Activated CD4-positive, alpha-beta memory T cell treated with anti-CD3 and anti-CD28 coated beads for 36 hours (primary cell): ENCODE measurements around the gene TATDN2. TPM values are rescaled to one million over a fixed set of nuclear protein-coding genes. Genes with fewer than 3 reads are reported as not detected.
"Not testable (repeated sequence)": the region's sequence is repeated elsewhere in the genome, so short reads cannot be mapped to it uniquely, and the experiment has no call there.

ENCODE experiments used
- CTCF ChIA-PET: fragments of 350-600 bp; sonication (Branson Sonifier 250); formaldehyde crosslinking; loops from one replicate; lab custom pipeline; 2021; ENCODE audit warnings: antibody characterized with exemption, inconsistent platforms; lab: Charles Lee
- POLR2A ChIA-PET: fragments of 350-600 bp; sonication (Branson Sonifier 250); formaldehyde crosslinking; loops from one replicate; lab custom pipeline; 2021; ENCODE audit warnings: antibody characterized with exemption; lab: Charles Lee
- DNase-seq: peaks from one replicate; pipeline ENCODE4 v3.0.0-alpha.2; 2020
- H3K27ac Mint-ChIP-seq: one replicate; pipeline ENCODE4 v1.8.0; 2021; ENCODE audit warnings: mixed read lengths
- H3K27me3 Mint-ChIP-seq: one replicate; pipeline ENCODE4 v1.8.0; 2021; ENCODE audit warnings: mixed read lengths
- H3K36me3 Mint-ChIP-seq: one replicate; pipeline ENCODE4 v1.8.0; 2021; ENCODE audit warnings: mixed read lengths
- H3K4me1 Mint-ChIP-seq: one replicate; pipeline ENCODE4 v1.8.0; 2021; ENCODE audit warnings: low read depth, mixed read lengths
- H3K4me3 Mint-ChIP-seq: one replicate; pipeline ENCODE4 v1.8.0; 2021; ENCODE audit warnings: mild to moderate bottlenecking, mixed read lengths
- H3K9me3 Mint-ChIP-seq: one replicate; pipeline ENCODE4 v1.8.0; 2021; ENCODE audit warnings: mixed read lengths
- intact Hi-C: fragments of 100-400 bp; cut with micrococcal nuclease; formaldehyde crosslinking; loops from one replicate; pipeline ENCODE4 v1.15.1; 2023
- total RNA-seq, 2 experiments: library from RNA; stranded (reverse); gene quantifications; one replicate each; pipeline ENCODE4 v1.2.3, GENCODE V29; 2021

TATDN2 gene
- total RNA-seq, 2 experiments from 2014 or later = 36.9 to 39.4 TPM

DNA sequence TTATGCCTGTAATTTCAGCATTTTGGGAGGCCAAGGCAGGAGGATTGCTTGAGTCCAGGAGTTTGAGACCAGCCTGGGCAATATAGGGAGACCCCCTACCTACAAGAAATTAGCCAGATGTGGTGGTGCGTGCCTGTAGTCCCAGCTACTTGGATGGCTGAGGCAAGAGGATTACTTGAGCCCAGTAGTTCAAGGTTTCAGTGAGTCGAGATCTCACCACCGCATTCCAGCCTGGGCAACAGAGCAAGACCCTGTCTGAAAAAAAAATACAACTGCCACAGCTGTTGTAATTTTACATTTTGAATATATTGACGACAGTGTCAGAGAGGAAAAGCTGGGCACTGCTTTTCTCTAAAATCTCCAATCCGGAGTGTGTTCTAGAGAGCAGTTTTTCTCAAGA is 21.2 kb downstream of the TATDN2 start:
- intact Hi-C loops = no loop called here
- no peaks in the 10 kb centered on the region for H3K27me3 Mint-ChIP-seq
- H3K27ac Mint-ChIP-seq = no peak overlapping the region
- H3K4me3 Mint-ChIP-seq = no peak overlapping the region
- H3K36me3 Mint-ChIP-seq = peaks cover 48% of the 10 kb centered on the region
- peaks cover 65% of the 10 kb centered on the region for H3K4me1 Mint-ChIP-seq
- ChIA-PET CTCF (interaction anchor here (0.7 kb wide), 1 partner anchor 20 kb away, joined by 3 read pairs; no protein-coding TSS in a partner anchor), POLR2A (interaction anchor here (1.5 kb wide), 1 partner anchor 51 kb away, joined by 3 read pairs; the partner anchor contains the start of gene SEC13)
- no peak for DNase-seq
- no peaks in the 10 kb centered on the region for H3K9me3 Mint-ChIP-seq

DNA sequence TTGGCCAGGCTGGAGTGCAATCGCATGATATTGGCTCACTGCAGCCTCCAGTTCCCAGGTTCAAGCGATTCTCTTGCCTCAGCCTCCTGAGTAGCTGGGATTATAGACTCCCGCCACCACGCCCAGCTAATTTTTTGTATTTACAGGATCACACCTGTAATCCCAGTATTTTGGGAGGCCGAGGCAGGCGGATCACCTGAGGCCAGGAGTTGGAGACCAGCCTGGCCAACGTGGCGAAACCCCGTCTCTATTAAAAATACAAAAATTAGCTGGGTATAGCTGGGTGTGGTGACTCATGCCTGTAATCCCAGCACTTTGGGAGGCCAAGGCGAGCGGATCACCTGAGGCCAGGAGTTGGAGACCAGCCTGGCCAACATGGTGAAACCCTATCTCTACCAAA is 24.2 kb downstream of the TATDN2 start:
- H3K27me3 Mint-ChIP-seq, DNase-seq, H3K4me3 Mint-ChIP-seq, POLR2A ChIA-PET, H3K27ac Mint-ChIP-seq, H3K9me3 Mint-ChIP-seq, intact Hi-C loops: not testable (repeated sequence)
- peaks cover 43% of the 10 kb centered on the region for H3K36me3 Mint-ChIP-seq
- H3K4me1 Mint-ChIP-seq = peaks cover 58% of the 10 kb centered on the region
- CTCF ChIA-PET = interaction anchor here (1.6 kb wide), 1 partner anchor 9 kb away, joined by 10 read pairs; no protein-coding TSS in a partner anchor

DNA sequence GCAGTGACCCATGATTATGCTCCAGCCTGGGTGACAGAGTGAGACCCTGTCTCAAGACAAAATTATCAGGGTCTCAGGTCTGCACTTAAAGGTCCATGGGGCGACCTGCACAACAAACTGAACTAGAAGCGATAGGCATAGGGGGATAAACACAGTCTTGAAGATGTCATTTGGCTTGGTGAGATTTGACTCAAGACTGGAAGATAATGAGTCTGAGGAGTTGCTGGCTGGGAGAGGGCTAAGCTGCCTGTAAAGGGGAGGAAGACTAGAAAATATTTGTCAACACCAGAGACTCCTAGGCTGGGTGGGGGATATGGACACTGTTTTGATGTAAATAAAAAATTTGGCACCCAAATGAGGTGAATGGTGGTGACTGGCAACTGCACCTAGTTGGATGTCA is 24.7 kb downstream of the TATDN2 start:
- Mint-ChIP-seq H3K27ac (no peak overlapping the region), H3K36me3 (peaks cover 44% of the 10 kb centered on the region), H3K4me3 (no peak overlapping the region), H3K27me3 (no peaks in the 10 kb centered on the region), H3K4me1 (peaks cover 57% of the 10 kb centered on the region), H3K9me3 (no peaks in the 10 kb centered on the region)
- no peak for DNase-seq
- ChIA-PET CTCF (interaction anchor here (1.6 kb wide), 1 partner anchor 9 kb away, joined by 10 read pairs; no protein-coding TSS in a partner anchor), POLR2A (no interaction called here)
- intact Hi-C loops = no loop called here

DNA sequence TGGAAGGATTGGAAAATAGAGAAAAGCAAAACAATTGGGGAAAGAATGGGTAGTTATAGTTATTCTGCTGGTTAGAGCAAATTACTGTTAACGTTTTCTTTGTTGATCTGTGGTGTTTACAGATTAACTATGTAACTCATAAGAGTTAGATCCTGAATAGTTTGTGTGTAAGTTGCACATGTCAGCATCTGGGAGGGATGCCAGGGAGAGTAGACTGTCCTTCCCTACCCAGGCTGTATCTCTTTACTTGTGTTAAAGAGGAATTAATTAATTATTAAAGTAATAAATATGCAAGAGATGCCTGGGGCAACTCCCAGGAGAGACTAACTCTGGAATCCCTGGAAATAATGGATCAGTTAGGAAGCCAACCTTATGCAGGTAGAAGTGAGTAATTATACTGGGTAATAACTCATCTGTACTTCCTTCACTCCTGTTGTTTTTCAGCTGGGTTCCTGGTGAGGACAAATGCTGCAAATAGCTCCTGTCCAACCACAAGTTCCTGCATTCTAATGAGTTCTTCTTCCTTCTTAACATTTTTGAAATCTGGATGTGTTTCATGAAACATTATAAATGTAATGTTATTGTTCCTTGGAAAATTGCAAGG is 25.5 kb downstream of the TATDN2 start:
- Mint-ChIP-seq H3K9me3 (no peaks in the 10 kb centered on the region), H3K27me3 (no peaks in the 10 kb centered on the region), H3K36me3 (peaks cover 45% of the 10 kb centered on the region), H3K4me1 (peaks cover 53% of the 10 kb centered on the region), H3K27ac (no peak overlapping the region), H3K4me3 (no peak overlapping the region)
- ChIA-PET POLR2A (no interaction called here), CTCF (interaction anchor here (2.0 kb wide), 1 partner anchor 10 kb away, joined by 10 read pairs; no protein-coding TSS in a partner anchor)
- intact Hi-C loops = no loop called here
- no peak for DNase-seq

DNA sequence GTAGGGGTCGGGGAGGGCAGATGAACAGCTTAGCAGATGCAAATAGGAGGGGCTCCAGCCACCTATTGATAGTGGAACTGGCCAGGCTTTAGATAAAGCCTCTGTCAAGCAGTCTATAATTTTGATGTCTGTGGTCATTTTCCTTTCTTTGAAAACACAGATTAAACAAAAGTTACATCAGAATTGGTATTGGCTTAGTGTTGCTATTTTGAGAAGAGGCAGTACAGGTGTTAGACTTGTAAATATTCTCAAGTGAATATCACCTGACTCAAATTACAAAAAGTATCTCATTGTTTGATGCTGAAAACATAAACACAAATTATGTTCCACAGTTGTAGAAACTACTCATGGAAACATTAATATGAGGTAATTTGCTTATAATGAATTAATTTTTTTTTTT is 26.3 kb downstream of the TATDN2 start:
- Mint-ChIP-seq H3K36me3 (peaks cover 45% of the 10 kb centered on the region), H3K27ac (no peak overlapping the region)
- POLR2A ChIA-PET = no interaction called here

DNA sequence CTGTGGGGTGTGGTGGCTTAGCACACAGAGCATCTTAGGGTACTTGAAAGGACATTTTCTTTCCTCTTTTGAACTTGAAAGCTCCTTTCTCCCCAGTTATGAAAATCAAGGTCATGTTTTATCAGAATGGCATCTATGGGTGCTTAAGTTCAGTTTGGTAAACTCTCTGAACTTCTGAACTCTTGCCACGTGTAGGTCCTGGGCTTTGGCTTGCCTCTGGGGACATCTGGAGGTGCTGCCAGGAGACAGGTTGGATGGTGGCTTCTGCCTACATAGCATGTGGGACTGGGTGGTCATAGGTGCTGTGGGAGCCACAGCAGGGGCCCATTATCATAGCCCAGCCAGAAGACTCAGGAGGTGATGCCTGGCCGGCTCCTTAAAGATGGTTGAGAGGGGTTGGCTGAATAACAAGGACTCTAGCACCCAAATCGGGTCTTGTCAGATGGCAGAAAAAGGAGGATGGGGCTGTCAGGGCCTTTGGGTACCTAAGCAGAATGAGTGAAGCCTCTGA is 28.9 kb downstream of the TATDN2 start:
- peaks cover 50% of the 10 kb centered on the region for H3K36me3 Mint-ChIP-seq
- no peak overlapping the region for H3K4me3 Mint-ChIP-seq
- intact Hi-C loops = no loop called here

More for the DNA sequence above, 26.3 kb downstream of the TATDN2 start:
- Mint-ChIP-seq H3K27me3 (no peaks in the 10 kb centered on the region), H3K9me3 (no peaks in the 10 kb centered on the region), H3K4me3 (no peak overlapping the region), H3K4me1 (peaks cover 56% of the 10 kb centered on the region)
- CTCF ChIA-PET = interaction anchor here (0.6 to 2.0 kb wide), 2 partner anchors 11 to 1355 kb away, joined by 3 to 10 read pairs; no protein-coding TSS in a partner anchor
- no peak for DNase-seq
- intact Hi-C loops = no loop called here

DNA sequence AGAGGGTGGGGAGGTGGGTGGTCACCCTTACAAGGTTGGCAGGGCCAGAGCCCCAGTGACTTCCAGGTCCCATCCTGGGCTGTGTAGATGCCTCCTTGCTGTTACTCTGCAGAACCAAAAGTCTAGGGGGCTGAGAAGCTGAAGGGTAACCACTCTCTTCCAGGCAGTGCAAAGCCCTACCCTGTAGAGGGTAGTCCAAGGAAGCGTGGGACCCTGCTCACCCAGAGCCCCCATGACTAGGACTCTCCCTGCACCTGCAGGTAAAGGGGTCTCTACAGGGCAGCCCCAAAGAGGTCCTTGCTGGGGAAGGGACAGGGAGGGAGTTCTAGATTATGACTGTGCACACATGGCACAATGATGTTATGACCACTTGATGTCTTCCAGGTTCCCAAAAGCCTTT is 30.2 kb downstream of the TATDN2 start:
- Mint-ChIP-seq H3K27ac (peak overlapping the region; percentile 42), H3K4me3 (no peak overlapping the region), H3K36me3 (peaks cover 50% of the 10 kb centered on the region), H3K9me3 (no peaks in the 10 kb centered on the region), H3K27me3 (no peaks in the 10 kb centered on the region), H3K4me1 (peaks cover 65% of the 10 kb centered on the region)
- ChIA-PET CTCF (interaction anchor here (0.6 kb wide), 1 partner anchor 226 kb away, joined by 3 read pairs; no protein-coding TSS in a partner anchor), POLR2A (no interaction called here)
- intact Hi-C loops = no loop called here
- no peak for DNase-seq

More for the DNA sequence above, 28.9 kb downstream of the TATDN2 start:
- Mint-ChIP-seq H3K27ac (peak overlapping the region; percentile 30), H3K4me1 (peaks cover 66% of the 10 kb centered on the region), H3K27me3 (no peaks in the 10 kb centered on the region), H3K9me3 (no peaks in the 10 kb centered on the region)
- POLR2A ChIA-PET = no interaction called here
- no peak for DNase-seq
- CTCF ChIA-PET = no interaction called here

DNA sequence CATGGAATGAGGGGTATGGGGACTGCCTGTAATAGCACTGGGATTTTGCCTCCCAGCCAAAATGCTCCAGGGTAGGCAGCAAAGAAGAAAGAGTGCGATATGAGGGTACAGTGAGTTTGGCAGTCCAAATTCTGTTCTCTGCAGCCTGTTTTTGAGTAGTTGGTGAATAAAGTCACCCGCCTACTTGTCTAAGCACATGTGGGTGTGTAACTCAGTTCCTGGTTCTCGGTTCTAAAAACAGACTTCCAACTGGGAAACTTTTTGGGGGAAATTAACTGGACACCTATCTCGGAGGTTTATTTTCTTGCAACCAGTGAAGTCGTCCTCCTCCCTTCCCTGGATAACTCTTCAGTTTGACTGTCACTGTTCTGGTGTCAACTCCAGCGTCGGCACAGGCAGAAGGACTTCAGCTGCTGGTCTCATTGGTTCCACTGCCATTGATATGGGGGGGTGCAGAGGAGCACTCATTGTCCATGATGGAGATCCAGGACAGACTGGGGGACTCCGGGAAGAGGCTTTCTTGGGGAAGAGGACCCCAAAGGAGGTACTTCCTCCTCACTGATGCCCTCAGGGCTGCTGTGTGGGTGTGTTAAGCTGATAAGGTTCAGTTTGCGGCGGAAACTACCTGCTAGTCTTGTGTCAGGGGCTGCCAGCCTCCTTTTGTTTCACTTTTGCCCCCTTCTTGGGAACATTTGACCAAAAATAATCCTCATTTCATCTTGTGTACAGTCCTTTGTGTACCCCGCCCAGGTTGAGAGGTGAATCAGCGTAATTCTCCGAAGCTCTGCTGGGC is 31.3 kb downstream of the TATDN2 start:
- intact Hi-C loops = loop anchor here (5.0 kb wide), 1 partner anchor 162 kb away; the partner anchor contains the start of gene BRK1
- DNase-seq = no peak
- Mint-ChIP-seq H3K4me1 (peaks cover 66% of the 10 kb centered on the region), H3K27me3 (no peaks in the 10 kb centered on the region), H3K4me3 (no peak overlapping the region), H3K9me3 (no peaks in the 10 kb centered on the region), H3K36me3 (peaks cover 51% of the 10 kb centered on the region), H3K27ac (peak overlapping the region; percentile 3)
- ChIA-PET CTCF (interaction anchor here (0.6 to 2.2 kb wide), 7 partner anchors 14 to 347 kb away, joined by 3 to 12 read pairs (median 3); partner anchors contain the start of genes CRELD1 and GHRL), POLR2A (interaction anchor here (1.0 kb wide), 1 partner anchor 16 kb away, joined by 5 read pairs; no protein-coding TSS in a partner anchor)

DNA sequence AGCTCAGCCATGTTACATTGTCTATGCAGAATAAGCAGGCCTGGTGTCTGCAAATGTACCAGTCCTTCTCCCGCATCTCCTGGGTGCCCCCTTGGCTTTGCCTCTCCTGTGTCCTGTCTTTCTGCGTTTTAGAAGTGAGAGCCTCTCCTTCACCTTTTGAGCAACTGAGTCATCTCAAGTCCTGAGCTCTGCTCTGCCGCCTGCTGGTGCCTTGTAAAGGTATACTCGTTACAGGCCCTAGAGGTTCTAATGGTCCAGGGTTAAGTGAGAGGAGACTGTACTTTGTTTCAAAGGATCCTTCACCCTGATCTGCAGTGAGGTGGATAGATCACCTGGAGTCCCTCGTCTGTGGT is 31.9 kb downstream of the TATDN2 start:
- DNase-seq = peak; percentile 41
- intact Hi-C loops = loop anchor here (5.0 kb wide), 1 partner anchor 163 kb away; the partner anchor contains the start of gene BRK1
- H3K4me1 Mint-ChIP-seq = peaks cover 71% of the 10 kb centered on the region
- no peaks in the 10 kb centered on the region for H3K27me3 Mint-ChIP-seq
- peaks cover 51% of the 10 kb centered on the region for H3K36me3 Mint-ChIP-seq
- H3K4me3 Mint-ChIP-seq = no peak overlapping the region
- CTCF ChIA-PET = interaction anchor here (0.7 to 2.2 kb wide), 7 partner anchors 13 to 347 kb away, joined by 3 to 12 read pairs (median 3); partner anchors contain the start of genes CRELD1 and GHRL
- POLR2A ChIA-PET = interaction anchor here (1.0 kb wide), 1 partner anchor 16 kb away, joined by 5 read pairs; no protein-coding TSS in a partner anchor
- H3K27ac Mint-ChIP-seq = peak overlapping the region; percentile 3
- H3K9me3 Mint-ChIP-seq = no peaks in the 10 kb centered on the region

DNA sequence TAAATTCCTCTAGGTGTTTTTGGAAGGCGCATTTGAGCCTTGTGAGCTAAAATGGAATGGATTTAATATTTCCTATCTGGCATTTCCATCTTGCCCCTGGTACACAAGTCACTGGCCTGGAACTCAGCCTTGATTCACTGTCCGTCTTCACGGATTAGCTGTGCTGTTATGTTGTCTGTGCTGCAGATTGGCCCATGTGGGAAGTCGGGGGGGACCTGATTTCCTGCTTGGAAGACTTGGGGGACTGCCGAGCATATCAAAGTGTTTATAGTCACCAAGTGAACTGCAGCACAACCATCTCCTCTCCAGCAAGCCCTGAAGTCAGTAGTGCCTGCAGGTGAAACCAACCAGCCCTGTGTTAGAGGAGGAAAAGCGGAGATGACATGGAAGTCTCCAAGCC is 32.3 kb downstream of the TATDN2 start:
- Mint-ChIP-seq H3K27me3 (no peaks in the 10 kb centered on the region), H3K9me3 (no peaks in the 10 kb centered on the region), H3K36me3 (peaks cover 51% of the 10 kb centered on the region), H3K4me1 (peaks cover 71% of the 10 kb centered on the region), H3K27ac (peak overlapping the region; percentile 3), H3K4me3 (no peak overlapping the region)
- ChIA-PET POLR2A (interaction anchor here (1.0 kb wide), 1 partner anchor 17 kb away, joined by 5 read pairs; no protein-coding TSS in a partner anchor), CTCF (interaction anchor here (0.7 to 2.2 kb wide), 7 partner anchors 13 to 348 kb away, joined by 3 to 12 read pairs (median 3); partner anchors contain the start of genes CRELD1 and GHRL)
- intact Hi-C loops = loop anchor here (5.0 kb wide), 1 partner anchor 163 kb away; the partner anchor contains the start of gene BRK1
- no peak for DNase-seq

DNA sequence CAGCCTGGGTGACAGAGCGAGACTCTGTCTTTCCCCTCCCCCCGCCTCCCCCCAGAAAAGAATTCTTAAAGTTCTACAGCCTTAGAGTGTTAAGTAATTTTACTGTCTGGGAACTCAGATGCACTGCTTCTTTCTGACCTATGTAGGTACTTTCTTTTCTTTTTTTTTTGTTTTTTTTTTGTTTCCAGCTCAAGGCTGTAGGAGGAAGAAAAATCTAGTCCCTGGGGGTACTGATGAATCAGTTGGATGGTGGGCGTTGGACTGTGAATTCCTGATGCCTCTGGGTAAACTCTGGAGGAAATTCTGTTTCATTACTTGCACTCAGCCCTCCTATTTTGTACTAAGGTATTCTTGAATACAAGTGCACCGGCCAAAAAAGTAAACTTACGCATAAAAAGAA is 33.7 kb downstream of the TATDN2 start:
- Mint-ChIP-seq H3K4me3 (no peak overlapping the region), H3K9me3 (no peaks in the 10 kb centered on the region), H3K27me3 (no peaks in the 10 kb centered on the region), H3K27ac (peak overlapping the region; percentile 65), H3K4me1 (peaks cover 79% of the 10 kb centered on the region), H3K36me3 (peaks cover 48% of the 10 kb centered on the region)
- ChIA-PET CTCF (no interaction called here), POLR2A (no interaction called here)
- DNase-seq = no peak
- intact Hi-C loops = loop anchor here (5.0 kb wide), 1 partner anchor 165 kb away; the partner anchor contains the start of gene BRK1
